ENCODE data around the gene AKT1.

Gene AKT1

GRCh38 chr14:104786091-104786586 is 9.4 kb downstream of the AKT1 start:
- H3K4me2 ChIP-seq (ENCODE audit: low read depth, low read length) = no peak overlapping the region
- H3K9me2 ChIP-seq (replicated peaks; ENCODE audit: insufficient read depth, low read length) = no peaks in the 10 kb centered on the region
- no peak overlapping the region for H3K27ac ChIP-seq (ENCODE audit: low read length)
- no peak for TF ChIP-seq EZH2 (optimal IDR thresholded peaks at IDR 0.05; ENCODE audit: low read depth, low read length)
- no peak for TF ChIP-seq CTCF (IDR thresholded peaks at IDR 0.05; ENCODE audit: low read length)
- no peak for TF ChIP-seq EZH2phosphoT487 (IDR thresholded peaks at IDR 0.05; ENCODE audit: low read length)
- no peak for DNase-seq
- no peaks in the 10 kb centered on the region for H3K36me3 ChIP-seq (replicated peaks; ENCODE audit: insufficient read depth, low read length)
- H3F3A ChIP-seq (ENCODE audit: insufficient read depth, low read length) = no peaks in the 10 kb centered on the region
- no peak overlapping the region for H2AFZ ChIP-seq (ENCODE audit: low read length)
- H3K9me3 ChIP-seq (replicated peaks; ENCODE audit: insufficient read depth, low read length) = no peaks in the 10 kb centered on the region
- 0 out of 2 replicates have a peak, but pooled peaks cover 6% of the 10 kb centered on the region for H3K79me2 ChIP-seq (ENCODE audit: low read length)
- no peak overlapping the region for H3K4me3 ChIP-seq (ENCODE audit: low read length)
- no peaks in the 10 kb centered on the region for H4K20me1 ChIP-seq (ENCODE audit: insufficient read depth, low read length)
- no peaks in the 10 kb centered on the region for H3K27me3 ChIP-seq (replicated peaks; ENCODE audit: insufficient read depth, low read length)
- no peaks in the 10 kb centered on the region for H3K4me1 ChIP-seq (ENCODE audit: low read length)
- H3K9ac ChIP-seq (ENCODE audit: low read length) = no peak overlapping the region

GRCh38 chr14:104785708-104786080 is 9.9 kb downstream of the AKT1 start:
- Histone ChIP-seq H3K4me1 (ENCODE audit: low read length) (no peaks in the 10 kb centered on the region), H3K27me3 (replicated peaks; ENCODE audit: insufficient read depth, low read length) (no peaks in the 10 kb centered on the region), H3K36me3 (replicated peaks; ENCODE audit: insufficient read depth, low read length) (no peaks in the 10 kb centered on the region), H3K79me2 (ENCODE audit: low read length) (0 out of 2 replicates have a peak, but pooled peaks cover 1% of the 10 kb centered on the region), H3K9me2 (replicated peaks; ENCODE audit: insufficient read depth, low read length) (no peaks in the 10 kb centered on the region), H3K9ac (ENCODE audit: low read length) (no peak overlapping the region), H3K9me3 (replicated peaks; ENCODE audit: insufficient read depth, low read length) (no peaks in the 10 kb centered on the region), H3K4me2 (ENCODE audit: low read depth, low read length) (no peak overlapping the region), H3F3A (ENCODE audit: insufficient read depth, low read length) (no peaks in the 10 kb centered on the region), H3K27ac (ENCODE audit: low read length) (no peak overlapping the region), H3K4me3 (ENCODE audit: low read length) (no peak overlapping the region), H2AFZ (ENCODE audit: low read length) (no peak overlapping the region), H4K20me1 (ENCODE audit: insufficient read depth, low read length) (no peaks in the 10 kb centered on the region)
- no peak for TF ChIP-seq CTCF (IDR thresholded peaks at IDR 0.05; ENCODE audit: low read length)
- no peak for TF ChIP-seq EZH2phosphoT487 (IDR thresholded peaks at IDR 0.05; ENCODE audit: low read length)
- no peak for TF ChIP-seq EZH2 (optimal IDR thresholded peaks at IDR 0.05; ENCODE audit: low read depth, low read length)
- no peak for DNase-seq

- no peak for DNase-seq
- Histone ChIP-seq H3K27ac (ENCODE audit: low read length) (no peak overlapping the region), H3K27me3 (replicated peaks; ENCODE audit: insufficient read depth, low read length) (no peaks in the 10 kb centered on the region), H3K4me2 (ENCODE audit: low read depth, low read length) (no peak overlapping the region), H3K9me3 (replicated peaks; ENCODE audit: insufficient read depth, low read length) (no peaks in the 10 kb centered on the region), H2AFZ (ENCODE audit: low read length) (no peak overlapping the region), H3K36me3 (replicated peaks; ENCODE audit: insufficient read depth, low read length) (no peaks in the 10 kb centered on the region), H3K79me2 (ENCODE audit: low read length) (no peaks in the 10 kb centered on the region), H4K20me1 (ENCODE audit: insufficient read depth, low read length) (no peaks in the 10 kb centered on the region), H3K9ac (ENCODE audit: low read length) (no peak overlapping the region), H3K9me2 (replicated peaks; ENCODE audit: insufficient read depth, low read length) (no peaks in the 10 kb centered on the region), H3K4me1 (ENCODE audit: low read length) (no peaks in the 10 kb centered on the region), H3K4me3 (ENCODE audit: low read length) (no peak overlapping the region), H3F3A (ENCODE audit: insufficient read depth, low read length) (no peaks in the 10 kb centered on the region)
- TF ChIP-seq EZH2phosphoT487 (IDR thresholded peaks at IDR 0.05; ENCODE audit: low read length) (no peak), CTCF (IDR thresholded peaks at IDR 0.05; ENCODE audit: low read length) (no peak), EZH2 (optimal IDR thresholded peaks at IDR 0.05; ENCODE audit: low read depth, low read length) (no peak)
Observed at GRCh38 chr14:104784846-104785707, 10.5 kb downstream of the AKT1 start.
